GM21786 (cell line): ENCODE data around the gene ZNF839.
A peak's percentile ranks its signal among the peaks of the same experiment; 100 is the strongest.
"Not testable (repeated sequence)": the region's sequence is repeated elsewhere in the genome, so short reads cannot be mapped to it uniquely, and the experiment has no call there.

Source experiments
- ATAC-seq: cut with Tn5 transposase; IDR thresholded peaks from one replicate; pipeline ENCODE4 v1.9.1; 2021; ENCODE audit not compliant: unreplicated experiment

Gene ZNF839

GRCh38 chr14:102304611-102305506 lies 14.7 kb upstream of the ZNF839 start, which contains the start of gene MOK:
Gene MOK, minus strand, starts transcription at chr14:102305164. Its CDS starts 196 bp downstream, at chr14:102304968.
- ATAC-seq = peak; percentile 98

GRCh38 chr14:102314242-102315011 lies 5.1 kb upstream of the ZNF839 start:
- no peak for ATAC-seq

GRCh38 chr14:102315121-102315520 lies 4.4 kb upstream of the ZNF839 start:
- no peak for ATAC-seq

GRCh38 chr14:102316338-102316742 lies 3.2 kb upstream of the ZNF839 start:
- ATAC-seq = no peak

GRCh38 chr14:102316743-102317563 lies 2.6 kb upstream of the ZNF839 start:
- peak; percentile 58 for ATAC-seq

- ATAC-seq = no peak
Observed at GRCh38 chr14:102317564-102318248, 1.8 kb upstream of the ZNF839 start.

- ATAC-seq = no peak
Observed at GRCh38 chr14:102318781-102319276, 717 bp upstream of the ZNF839 start.

- ATAC-seq = no peak
Observed at GRCh38 chr14:102320033-102320660, 601 bp downstream of the ZNF839 start.

GRCh38 chr14:102320671-102321455 lies 1.3 kb downstream of the ZNF839 start:
- no peak for ATAC-seq

- no peak for ATAC-seq
Observed at GRCh38 chr14:102321456-102322422, 2.2 kb downstream of the ZNF839 start.

GRCh38 chr14:102323102-102323501 lies 3.6 kb downstream of the ZNF839 start:
- no peak for ATAC-seq

GRCh38 chr14:102325791-102326345 lies 6.3 kb downstream of the ZNF839 start:
- ATAC-seq = no peak

- no peak for ATAC-seq
Observed at GRCh38 chr14:102326583-102326982, 7.0 kb downstream of the ZNF839 start.

- ATAC-seq = not testable (repeated sequence)
Observed at GRCh38 chr14:102329381-102329780, 9.8 kb downstream of the ZNF839 start.

- no peak for ATAC-seq
Observed at GRCh38 chr14:102330806-102331205, 11.3 kb downstream of the ZNF839 start.

- no peak for ATAC-seq
Observed at GRCh38 chr14:102333390-102333789, 13.8 kb downstream of the ZNF839 start.
